ENCODE results near the gene SUCLA2.
"Not testable (repeated sequence)": the region's sequence is repeated elsewhere in the genome, so short reads cannot be mapped to it uniquely, and the experiment has no call there.

Gene SUCLA2

DNA sequence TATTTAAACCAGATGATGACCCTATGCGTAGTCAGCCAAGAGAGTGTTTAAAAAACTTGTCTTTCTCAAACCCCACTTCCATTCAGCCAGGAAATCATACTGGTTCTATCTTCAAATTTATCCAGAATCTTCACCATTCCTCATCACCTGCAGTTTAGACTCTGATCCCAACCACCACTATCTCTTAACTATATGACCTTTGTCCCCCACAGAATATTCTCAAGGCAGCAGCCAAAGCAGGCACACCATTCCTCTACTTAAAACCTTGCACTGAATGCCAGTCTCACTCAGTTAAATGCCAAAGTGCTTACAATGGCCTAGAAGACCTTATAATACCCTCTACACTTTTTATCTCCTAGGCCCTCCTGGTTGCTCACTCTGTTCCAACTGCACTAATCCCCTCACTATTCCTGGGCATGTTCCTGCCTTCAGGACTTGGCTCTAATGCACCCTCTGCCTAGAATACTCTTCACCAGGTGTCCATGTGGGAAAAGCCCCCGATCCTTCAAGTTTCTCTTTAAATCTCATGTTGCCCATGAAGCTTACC lies 10.1 kb downstream of the SUCLA2 start:
- DNase-seq: no peak

DNA sequence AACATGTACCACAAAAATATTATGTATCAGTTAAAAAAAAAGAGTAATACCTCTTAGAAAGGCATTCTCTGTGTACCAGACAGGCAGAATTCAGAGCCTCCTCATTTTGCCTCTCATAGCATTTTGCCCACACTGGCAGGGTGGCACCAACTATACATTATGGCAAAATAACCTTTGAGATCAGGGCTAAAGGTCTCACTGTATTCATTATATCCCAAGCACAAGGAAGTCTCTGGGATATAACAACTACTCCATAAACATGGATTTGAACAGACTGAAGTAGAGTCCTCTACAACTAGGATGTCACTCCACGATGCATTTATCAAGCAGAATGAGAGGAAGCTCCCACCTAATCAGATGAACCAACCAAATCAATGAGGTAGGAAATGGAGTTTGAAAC lies 10.6 kb downstream of the SUCLA2 start:
- DNase-seq: no peak

DNA sequence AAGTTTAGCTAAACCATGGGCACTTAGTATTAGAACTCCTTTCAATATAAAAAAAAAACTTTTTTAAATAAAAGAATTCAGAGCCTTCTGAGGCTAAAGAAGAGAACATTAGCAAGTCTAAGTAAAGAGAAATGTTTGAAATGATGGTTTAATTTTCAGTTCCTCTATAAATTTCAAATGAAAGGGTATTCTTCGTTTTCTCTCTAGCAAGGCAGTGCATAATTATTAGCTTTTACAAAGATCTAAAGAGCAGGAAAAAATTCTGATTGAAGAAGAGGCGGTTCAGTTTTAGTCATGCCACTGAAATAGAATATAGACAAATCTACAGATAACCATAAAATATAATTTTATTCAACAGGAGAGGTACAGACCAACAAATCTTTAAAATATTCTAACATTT lies 18.0 kb downstream of the SUCLA2 start:
- DNase-seq: no peak

DNA sequence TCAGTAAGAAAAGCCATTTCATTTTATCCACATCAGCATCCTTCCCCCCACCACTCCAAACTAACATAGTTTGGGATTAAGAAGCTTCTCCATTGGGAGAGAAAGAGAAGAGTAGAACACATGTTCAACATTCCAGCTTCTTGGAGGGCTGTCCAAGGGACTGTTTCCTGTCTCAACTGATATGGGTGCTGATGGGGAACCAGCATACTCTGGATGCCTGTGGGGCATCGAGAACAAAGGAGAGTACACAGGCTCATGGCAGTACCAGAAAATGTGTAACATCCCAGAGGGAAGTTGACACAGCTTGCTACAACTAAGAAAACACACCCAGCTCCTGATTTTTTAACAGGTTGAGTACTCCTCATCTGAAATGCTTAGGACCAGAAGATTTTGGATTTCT lies 24.7 kb downstream of the SUCLA2 start:
- no peak for DNase-seq

DNA sequence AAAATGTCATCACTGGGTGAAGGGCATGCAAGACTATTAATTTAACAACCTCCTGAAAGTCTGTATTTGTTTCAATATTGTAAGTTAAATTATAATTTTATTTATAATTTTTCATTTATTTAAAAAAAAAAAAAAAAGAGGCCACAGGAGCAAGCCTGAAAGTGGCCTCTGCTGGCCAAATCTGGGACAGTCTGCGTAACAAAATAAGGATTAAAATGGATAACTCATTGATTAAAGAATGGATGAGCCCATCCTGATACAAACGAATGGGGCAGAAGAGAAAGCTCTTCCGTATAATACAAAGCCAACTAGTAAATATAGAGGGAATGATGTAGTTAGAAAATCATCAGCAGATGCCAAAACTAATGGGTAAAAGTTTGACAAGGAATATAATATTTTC lies 36.2 kb downstream of the SUCLA2 start:
- DNase-seq: no peak

DNA sequence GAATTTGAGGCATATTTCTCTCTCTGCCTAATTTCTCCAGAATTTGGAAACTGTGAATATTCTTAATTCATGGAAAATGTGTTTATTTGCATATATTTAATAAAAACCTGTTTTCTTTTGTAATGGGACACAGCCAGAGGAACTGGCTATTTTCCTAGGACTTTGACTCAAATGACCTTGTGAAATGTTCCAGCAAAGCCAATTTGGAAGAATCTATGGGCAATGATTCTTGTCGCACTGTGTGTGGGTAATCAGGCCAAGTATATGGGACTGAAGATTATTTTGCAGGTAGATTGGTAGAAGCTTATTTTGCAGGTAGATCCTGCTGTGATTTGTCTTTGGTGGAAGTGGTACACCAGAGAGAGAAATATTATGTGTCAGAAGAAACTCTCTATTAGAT lies 38.8 kb downstream of the SUCLA2 start:
- DNase-seq: no peak

DNA sequence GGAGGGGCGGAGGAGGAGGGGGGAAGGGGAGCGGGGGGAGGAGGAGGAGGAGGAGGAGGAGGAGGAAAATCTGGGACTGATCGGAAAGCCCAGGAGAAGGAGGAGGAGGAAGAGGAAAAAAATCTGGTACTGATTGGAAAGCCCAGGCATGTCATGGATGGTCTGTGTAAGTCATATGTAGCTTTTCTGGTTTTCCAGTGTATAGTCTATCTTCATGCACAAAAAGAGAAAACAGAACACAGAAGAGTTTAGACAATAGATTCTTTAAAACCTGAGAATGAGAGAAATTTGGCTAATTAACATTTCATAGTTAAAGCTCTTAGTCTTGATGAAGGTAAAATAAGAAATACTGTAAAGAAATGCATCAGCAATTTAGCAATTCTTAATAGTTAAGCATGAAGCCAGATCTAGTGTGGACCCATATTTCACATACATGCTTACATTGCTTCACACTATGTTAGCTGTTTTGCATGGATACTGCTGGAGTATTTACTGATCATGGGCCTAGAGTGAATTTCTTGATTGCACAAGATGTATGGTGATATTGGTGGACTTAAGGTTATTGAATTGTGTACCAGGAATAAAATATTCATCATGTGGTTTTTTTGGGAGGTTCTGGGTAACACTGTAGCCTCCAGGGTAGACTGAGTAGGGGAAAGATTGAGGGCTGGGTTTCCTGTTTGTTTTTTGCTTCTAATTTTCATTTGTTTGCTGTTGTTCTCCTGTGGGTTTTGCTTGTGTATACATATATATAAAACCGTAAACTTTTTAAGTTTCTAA lies 41.4 kb downstream of the SUCLA2 start:
- DNase-seq: no peak

DNA sequence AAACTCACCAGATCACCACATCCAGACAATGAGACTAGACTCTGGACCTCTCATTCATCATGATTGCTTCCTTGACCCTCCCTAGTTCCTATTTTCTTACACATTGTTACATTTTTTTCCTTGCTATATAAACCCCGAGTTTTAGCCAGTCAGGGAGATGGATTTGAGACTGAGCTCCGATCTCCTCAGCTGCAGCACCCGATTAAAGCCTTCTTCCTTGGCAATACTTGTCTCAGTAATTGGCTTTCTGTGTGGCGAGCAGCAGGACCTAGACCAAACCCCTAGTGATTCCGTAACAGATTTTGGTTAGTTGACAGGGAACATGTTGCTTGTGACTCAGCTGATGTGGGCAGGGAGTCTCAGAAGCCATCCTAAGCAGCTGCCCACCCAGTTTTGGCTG lies 44.0 kb downstream of the SUCLA2 start:
- DNase-seq: no peak

DNA sequence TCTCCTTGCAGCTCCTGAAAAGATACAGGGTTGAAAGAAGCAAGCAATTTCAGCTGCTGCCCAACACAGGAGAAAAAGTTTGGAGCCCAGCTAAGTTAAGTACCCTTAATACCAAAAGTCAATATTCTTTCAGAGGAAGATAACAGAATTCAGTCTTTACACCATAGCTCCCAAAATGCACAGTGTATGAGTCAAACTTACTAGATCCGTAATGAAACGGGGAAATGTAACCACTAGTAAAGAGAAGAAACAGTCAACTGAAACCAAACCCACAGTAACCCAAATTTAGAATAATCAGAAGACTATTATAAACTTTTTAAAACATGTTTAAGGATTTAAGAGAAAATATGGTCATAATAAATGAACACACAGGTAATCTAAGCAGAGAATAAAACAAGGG lies 45.2 kb downstream of the SUCLA2 start:
- DNase-seq: no peak

DNA sequence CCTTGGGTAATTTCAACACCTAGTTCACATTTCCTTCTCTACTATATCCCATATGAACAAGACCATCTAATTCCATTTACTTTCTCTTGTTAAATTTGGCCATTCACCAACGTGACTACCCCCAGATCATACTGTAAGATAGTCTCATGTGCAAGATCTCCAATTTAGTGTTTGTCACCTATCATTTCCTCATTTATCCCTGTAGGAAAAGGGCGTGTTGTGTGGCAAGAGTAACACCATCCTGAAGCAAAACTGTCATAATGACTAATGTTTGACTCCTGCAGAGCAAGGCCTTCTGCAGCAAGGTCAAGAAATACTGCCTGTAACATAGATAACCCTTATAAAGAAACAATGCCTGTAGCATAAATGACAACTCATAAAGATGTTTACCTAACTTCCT lies 51.3 kb downstream of the SUCLA2 start:
- DNase-seq: no peak

DNA sequence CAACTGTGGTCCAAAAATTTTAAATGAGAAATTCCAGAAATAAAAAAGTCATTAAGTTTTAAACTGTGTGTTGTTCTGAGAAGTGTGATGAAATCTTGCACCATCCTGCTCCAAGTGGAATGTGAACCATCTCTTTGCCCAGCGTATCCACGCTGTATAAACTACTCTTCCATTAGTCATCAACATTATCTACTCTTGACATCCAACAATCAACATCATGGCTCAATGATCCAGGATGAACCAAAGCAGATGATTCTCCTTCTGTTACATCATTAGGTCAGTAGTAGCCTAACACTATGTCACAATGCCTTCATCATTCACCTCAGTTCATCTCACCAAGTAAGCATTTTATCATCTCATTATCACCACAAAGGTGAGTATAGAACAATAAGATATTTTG lies 55.3 kb downstream of the SUCLA2 start:
- DNase-seq: no peak

DNA sequence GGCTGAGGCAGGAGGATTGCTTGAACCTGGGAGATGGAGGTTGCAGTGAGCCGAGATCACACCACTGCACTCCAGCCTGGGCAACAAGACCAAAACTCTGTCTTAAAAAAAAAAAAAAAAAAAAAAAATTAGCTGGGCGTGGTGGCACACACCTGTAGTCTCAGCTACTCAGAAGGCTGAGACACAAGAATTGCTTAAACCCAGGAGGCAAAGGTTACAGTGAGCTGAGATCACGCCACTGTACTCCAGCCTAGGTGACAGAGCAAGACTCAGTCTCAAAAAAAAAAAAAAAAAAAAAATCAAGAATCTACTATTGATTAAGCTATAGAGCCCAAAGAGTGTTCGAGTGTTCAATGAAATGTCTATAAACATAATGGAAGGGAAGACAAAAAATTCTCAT lies 55.9 kb downstream of the SUCLA2 start:
- DNase-seq: not testable (repeated sequence)

DNA sequence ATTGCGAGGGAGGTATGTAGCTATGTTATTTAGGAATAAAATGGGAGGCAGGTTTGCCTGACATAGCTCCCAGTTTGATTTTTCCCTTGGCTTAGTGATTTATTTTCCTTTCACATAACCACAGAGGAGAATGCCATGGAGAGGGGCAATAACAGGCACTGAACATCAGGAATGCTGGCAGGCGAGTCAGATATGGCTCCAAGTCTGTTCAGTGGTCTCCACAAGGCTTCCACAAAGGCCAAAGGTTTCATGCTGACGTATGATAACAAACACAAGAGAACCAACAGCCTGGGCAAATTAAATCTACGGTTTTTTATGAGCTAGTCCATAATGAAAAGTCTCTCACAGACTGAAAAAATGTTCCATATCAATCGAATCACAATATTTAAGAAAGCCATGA lies 66.7 kb downstream of the SUCLA2 start:
- DNase-seq: no peak

DNA sequence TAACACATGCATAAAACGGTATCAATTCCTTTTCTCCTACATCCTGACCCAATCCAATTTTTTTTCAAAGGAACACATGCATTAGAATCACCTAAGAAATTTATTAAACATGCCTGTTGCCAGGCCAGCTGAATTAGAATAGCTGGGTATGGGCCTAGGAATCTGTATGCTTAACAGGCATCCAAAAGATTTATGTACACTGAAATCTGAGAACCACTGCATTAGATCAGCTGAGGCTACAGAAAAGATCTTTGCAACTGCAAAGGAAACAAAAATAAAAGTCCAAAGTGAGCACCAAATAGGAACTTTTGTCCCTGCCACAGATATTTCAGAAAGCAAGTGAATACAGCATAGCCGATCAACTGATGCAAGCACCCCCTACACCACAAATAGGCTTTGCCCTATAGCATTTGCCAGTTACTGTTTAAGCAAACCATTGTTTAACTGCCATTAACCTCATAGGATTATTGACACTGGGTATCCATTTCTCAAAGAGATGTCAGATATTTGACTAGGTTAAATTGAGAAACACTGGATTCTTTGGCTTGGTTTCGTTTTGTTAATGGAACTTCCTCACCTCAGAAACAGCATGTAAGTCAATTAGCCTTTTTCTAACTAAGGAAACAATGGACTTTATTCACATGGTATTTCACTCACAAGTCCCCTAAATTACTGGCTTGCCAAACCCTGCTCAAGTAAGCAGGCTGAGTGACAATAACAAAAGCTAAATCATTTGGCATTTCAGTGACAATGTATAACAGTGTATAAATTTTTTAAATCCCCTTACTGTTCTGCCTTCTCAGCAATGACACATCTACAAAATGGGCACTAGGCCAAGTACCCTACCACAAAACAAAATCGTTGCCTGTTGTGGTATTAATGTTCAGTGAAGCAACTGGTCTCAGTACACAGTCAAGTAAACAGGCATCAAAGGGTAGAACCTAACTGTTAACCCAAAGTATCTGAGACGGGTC lies 67.8 kb downstream of the SUCLA2 start:
- peak; percentile 25 for DNase-seq

DNA sequence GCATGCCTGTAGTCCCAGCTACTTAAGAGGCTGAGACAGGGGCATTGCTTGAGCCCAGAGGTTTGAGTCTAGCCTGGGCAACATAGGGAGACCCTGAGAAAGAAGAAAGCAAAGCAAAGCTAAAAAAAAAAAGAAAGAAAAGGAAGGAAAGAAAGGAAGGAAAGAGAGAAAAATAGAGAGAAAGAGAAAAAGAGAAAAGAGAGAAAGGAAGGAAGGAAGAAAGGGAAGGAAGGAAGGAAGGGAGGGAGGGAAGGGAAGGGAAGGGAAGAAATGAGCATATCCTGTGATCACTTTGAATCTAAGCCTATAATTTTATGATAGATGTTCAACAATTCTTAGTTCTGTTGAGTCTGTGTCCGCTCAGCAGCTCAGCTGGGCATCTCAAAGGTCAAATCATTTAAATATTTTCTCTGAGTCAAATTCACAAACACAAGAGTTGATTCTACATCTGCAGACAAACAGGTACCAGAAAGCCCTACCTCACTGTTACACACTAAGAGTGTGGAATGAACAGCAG lies 70.4 kb downstream of the SUCLA2 start:
- DNase-seq: no peak

DNA sequence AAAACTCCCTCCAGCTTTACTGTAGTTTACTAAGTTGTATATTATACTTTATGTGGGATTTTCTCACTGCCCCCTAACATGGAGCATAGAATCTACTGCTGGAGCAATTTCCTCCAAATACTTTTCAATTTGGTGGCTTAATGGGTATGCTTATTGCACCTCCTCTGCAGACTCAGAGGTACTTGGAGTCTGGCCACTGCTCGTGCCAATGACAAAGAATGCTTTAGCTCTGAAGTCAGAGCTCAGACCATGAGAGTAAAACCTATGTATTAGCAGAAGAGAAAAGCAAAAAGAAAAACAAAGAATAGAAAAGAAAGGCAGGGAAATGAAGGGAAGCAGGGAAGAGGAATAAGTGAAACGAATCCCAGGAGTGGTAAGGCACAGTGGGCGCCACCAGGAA lies 71.9 kb downstream of the SUCLA2 start:
- no peak for DNase-seq

DNA sequence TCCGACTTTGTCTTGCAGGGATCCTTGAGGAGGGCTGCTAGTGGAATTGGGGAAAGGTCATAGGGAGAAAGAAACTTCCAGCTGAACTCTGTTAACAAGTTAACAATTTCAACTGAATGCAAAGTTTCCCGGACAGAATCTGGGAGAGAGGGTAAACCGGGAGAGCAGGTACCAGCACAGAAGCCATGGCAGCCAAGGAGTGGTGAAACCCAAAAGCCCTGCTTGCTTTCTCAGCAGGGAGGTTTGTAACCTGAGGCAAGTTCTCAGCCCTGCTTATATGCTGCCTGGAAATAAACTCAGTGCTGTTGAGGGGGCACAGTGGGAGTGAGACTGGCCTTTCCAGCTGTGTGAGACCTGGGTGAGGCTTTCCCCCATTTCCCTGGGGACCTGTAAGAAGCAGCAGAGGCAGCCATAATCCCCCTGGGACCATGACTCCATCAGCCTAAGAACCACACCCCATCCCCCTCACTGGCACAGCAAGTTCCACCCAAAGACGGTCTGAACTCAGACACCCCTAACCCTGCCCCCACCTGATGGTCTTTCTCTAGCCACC lies 84.0 kb downstream of the SUCLA2 start:
- DNase-seq: no peak

DNA sequence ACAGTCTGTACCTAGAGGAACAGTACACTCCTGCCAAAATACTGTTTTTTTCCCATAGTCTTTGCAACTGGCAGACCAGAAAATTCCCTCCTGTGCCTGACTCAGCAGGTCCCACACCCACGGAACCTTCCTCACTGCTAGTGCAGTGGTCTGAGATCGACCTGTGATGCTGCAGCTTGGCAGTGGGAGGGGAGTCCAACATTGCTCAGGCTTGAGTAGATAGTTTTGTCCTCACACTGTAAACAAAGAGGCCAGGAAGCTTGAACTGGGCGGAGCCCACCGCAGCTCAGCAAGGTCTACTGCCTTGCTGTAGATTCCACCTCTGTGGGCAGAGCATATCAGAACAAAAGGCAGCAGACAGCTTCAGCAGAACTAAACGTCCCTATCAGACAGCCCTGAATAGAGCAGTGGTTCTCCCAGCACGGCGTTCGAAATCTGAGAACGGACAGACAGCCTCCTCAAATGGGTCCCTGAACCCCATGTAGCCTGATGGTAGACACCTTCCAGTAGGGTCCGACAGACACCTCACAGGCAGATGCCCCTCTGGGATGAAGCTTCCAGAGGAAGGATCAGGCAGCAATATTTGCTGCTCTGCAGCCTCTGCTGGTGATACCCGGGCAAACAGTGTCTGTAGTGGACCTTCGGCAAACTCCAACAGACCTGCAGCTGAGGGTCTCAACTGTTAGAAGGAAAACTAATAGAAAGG lies 92.7 kb downstream of the SUCLA2 start:
- DNase-seq: no peak

DNA sequence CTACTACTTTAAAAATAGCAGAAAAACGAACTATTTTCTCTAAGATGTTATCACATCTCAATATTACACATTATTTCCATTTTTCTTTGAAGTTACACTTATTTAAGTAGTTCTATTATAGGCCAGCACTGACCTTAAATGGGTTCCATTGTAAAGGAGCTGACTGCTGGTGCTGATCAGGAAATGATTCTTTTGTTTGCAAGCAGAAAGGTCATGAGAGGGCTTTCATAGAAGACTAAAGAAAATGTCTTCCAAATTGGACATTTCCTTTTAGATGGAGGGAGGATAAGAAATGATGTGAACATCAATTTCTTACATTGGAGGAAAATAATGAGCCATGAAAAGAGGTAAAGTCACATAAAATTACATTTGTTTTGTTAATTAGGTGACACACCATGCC lies 96.2 kb downstream of the SUCLA2 start:
- no peak for DNase-seq

DNA sequence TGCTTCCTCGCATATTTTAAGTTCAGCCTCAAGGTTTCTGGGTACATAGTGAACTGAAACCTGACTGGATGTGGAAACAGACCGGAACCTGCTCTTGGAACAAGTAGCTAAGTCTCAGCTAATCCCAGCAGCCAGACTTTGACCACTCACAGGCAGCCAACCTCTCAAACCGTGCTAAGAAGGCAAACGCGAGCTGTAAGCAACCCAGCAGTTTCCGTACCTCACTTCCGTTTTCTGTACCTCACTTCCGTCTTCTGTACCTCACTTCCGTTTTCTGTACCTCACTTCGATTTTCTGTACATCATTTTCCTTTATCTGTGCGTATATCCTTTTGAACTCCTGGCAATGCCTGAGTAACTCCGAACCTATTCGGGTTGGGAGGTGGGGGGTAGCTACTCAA lies 96.8 kb downstream of the SUCLA2 start:
- no peak for DNase-seq

DNA sequence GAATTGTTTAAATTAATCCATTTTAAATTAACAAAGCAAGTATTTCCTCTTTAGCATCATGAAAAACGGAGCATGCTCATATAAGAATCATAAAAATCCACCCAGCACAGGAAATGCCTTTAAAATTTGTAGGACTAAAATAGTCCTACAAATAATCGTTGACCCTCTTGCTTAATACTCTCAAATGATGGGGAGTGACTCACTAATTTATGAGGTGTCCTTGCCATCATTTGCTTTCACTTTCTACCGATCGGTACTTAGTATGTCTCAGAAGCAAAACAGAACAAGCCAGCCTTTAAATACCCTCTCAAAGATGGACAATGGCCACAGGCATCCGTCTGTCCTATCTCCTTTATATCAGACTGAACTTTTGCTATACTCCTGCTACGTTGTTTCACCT lies 97.2 kb downstream of the SUCLA2 start:
- no peak for DNase-seq

DNA sequence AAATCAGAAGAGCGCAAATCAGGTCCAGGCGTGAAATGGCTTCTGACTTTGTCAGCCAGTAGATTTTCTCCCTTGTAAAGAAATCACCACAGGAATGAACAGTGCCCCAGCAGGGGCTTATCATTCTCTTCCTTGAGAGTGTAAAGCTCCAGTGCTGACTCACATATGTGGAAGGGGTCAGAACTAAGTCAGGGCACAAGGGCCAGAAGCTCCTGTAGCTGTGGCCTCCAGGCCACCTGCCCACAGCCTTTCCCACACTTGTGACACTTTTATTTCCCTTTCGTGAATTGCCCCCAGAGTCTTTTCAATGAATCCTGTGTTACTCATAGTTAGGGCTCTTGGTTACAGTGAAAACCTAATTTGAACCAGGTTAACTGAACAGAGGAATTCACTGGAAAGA lies 99.6 kb downstream of the SUCLA2 start:
- DNase-seq: no peak

DNA sequence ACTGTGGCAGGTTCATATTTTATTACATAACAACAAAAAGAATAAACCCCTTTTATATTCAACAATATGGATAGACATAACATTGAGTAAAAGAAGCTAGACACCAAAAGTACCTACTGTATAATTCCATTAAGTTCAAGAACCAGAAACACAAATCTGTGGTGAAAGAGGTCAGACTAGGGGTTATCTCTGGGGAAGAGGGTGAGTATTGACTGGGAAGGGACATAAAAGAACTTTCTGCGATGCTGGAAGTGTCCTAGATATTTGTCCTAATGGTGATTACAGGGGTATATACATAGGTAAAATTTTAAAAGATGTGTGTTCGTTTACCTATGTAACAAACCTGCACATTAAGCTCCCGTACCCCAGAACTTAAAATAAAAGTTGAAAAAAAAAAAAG lies 103.0 kb downstream of the SUCLA2 start:
- DNase-seq: no peak

Data from KG1 (cell line).